ACHN (cell line): ENCODE data around the gene PAPLN.

Experiments used
- DNase-seq: peaks from one replicate; pipeline ENCODE4 v3.0.0-alpha.2; 2015
- in situ Hi-C: cut with HindIII; loops from 2 replicates; pipeline ENCODE4 v1.10.0; 2017; ENCODE audit warnings: low sequenced_read_pairs, low pct_ligation_motif_present, low pct_unique_long_range_greater_than_20kb

The PAPLN gene

GRCh38 chr14:73267474-73267873 is 30.2 kb downstream of the PAPLN start:
- in situ Hi-C loops: no loop called here
- no peak for DNase-seq

- DNase-seq: peak; percentile 74
- in situ Hi-C loops: no loop called here
Observed at GRCh38 chr14:73269729-73270531, 32.6 kb downstream of the PAPLN start.

GRCh38 chr14:73272393-73272792 is 35.1 kb downstream of the PAPLN start:
- DNase-seq: no peak
- in situ Hi-C loops: no loop called here

GRCh38 chr14:73273799-73274198 is 36.5 kb downstream of the PAPLN start:
- in situ Hi-C loops: no loop called here
- no peak for DNase-seq

- DNase-seq: no peak
- in situ Hi-C loops: loop anchor here (25.0 kb wide), 1 partner anchor 185 kb away; the partner anchor contains the start of gene NUMB
Observed at GRCh38 chr14:73276836-73277235, 39.5 kb downstream of the PAPLN start.

- no peak for DNase-seq
- in situ Hi-C loops: loop anchor here (25.0 kb wide), 1 partner anchor 185 kb away; the partner anchor contains the start of gene NUMB
Observed at GRCh38 chr14:73277376-73277775, 40.1 kb downstream of the PAPLN start.

- in situ Hi-C loops: loop anchor here (25.0 kb wide), 1 partner anchor 181 kb away; the partner anchor contains the start of gene NUMB
- no peak for DNase-seq
Observed at GRCh38 chr14:73280903-73281302, 43.6 kb downstream of the PAPLN start.

- in situ Hi-C loops: loop anchor here (25.0 kb wide), 1 partner anchor 179 kb away; the partner anchor contains the start of gene NUMB
- DNase-seq: peak; percentile 56
Observed at GRCh38 chr14:73283608-73284379, 46.5 kb downstream of the PAPLN start.

GRCh38 chr14:73285979-73286378 is 48.7 kb downstream of the PAPLN start:
- DNase-seq: no peak
- in situ Hi-C loops: loop anchor here (25.0 kb wide), 1 partner anchor 176 kb away; the partner anchor contains the start of gene NUMB

- no peak for DNase-seq
- in situ Hi-C loops: loop anchor here (25.0 kb wide), 1 partner anchor 176 kb away; the partner anchor contains the start of gene NUMB
Observed at GRCh38 chr14:73286598-73286997, 49.3 kb downstream of the PAPLN start.

- in situ Hi-C loops: loop anchor here (25.0 kb wide), 1 partner anchor 175 kb away; the partner anchor contains the start of gene NUMB
- no peak for DNase-seq
Observed at GRCh38 chr14:73287071-73287470, 49.8 kb downstream of the PAPLN start.

- DNase-seq: no peak
- in situ Hi-C loops: loop anchor here (25.0 kb wide), 1 partner anchor 173 kb away; the partner anchor contains the start of gene NUMB
Observed at GRCh38 chr14:73289308-73289707, 52.0 kb downstream of the PAPLN start.

- in situ Hi-C loops: loop anchor here (25.0 kb wide), 1 partner anchor 173 kb away; the partner anchor contains the start of gene NUMB
- no peak for DNase-seq
Observed at GRCh38 chr14:73289729-73290128, 52.4 kb downstream of the PAPLN start.

- DNase-seq: no peak
- in situ Hi-C loops: loop anchor here (25.0 kb wide), 1 partner anchor 172 kb away; the partner anchor contains the start of gene NUMB
Observed at GRCh38 chr14:73290279-73290678, 53.0 kb downstream of the PAPLN start.

GRCh38 chr14:73293782-73294781 is 56.8 kb downstream of the PAPLN start:
- in situ Hi-C loops: loop anchor here (25.0 kb wide), 1 partner anchor 168 kb away; the partner anchor contains the start of gene NUMB

GRCh38 chr14:73295198-73295796 is 58.0 kb downstream of the PAPLN start:
- peak; percentile 57 for DNase-seq
- in situ Hi-C loops: loop anchor here (25.0 kb wide), 1 partner anchor 167 kb away; the partner anchor contains the start of gene NUMB

More at GRCh38 chr14:73293782-73294781, 56.8 kb downstream of the PAPLN start:
- DNase-seq: no peak

GRCh38 chr14:73305499-73305898 is 68.2 kb downstream of the PAPLN start:
- in situ Hi-C loops: no loop called here
- no peak for DNase-seq
